GM12878 (cell line): ENCODE results near the gene WDR19. TPM values are rescaled to one million over a fixed set of nuclear protein-coding genes. Genes with fewer than 3 reads are reported as not detected.

Source experiments
- ATAC-seq: fragments of 200-7000 bp; cut with Tn5 transposase; 3 replicates; pipeline ENCODE4 v1.9.1; 2020; ENCODE audit warnings: mild to moderate bottlenecking, moderate library complexity
- BruUV-seq: library from RNA; stranded (reverse); fragments of 400-500 nt; replicated peaks from 2 replicates; lab custom pipeline; 2021; lab: Mats Ljungman, UMichigan
- CTCF ChIA-PET: fragments of 300-600 bp; sonication (Branson Sonifier 250); formaldehyde crosslinking; extraction: SDS; loops from one replicate; lab custom pipeline; 2021; ENCODE audit warnings: inconsistent platforms; lab: Yijun Ruan, JAX
- POLR2A ChIA-PET: fragments of 350-600 bp; formaldehyde crosslinking; extraction: SDS; loops from one replicate; lab custom pipeline; 2021; ENCODE audit warnings: inconsistent platforms; lab: Charles Lee
- RAD21 ChIA-PET: fragments of 300-600 bp; sonication (Branson Sonifier 250); formaldehyde crosslinking; loops from one replicate; lab custom pipeline; 2023; ENCODE audit warnings: antibody characterized with exemption; ENCODE audit not compliant: unreplicated experiment; lab: Charles Lee
- SMC1A ChIA-PET: fragments of 300-600 bp; sonication (Branson Sonifier 250); formaldehyde crosslinking; loops from one replicate; lab custom pipeline; 2023; ENCODE audit not compliant: unreplicated experiment, uncharacterized antibody; lab: Charles Lee
- DNase-seq: peaks from one replicate; pipeline ENCODE4 v3.0.0-alpha.2; 2011; ENCODE audit warnings: low read depth, low spot score
- FAIRE-seq: peaks from 3 replicates; lab custom pipeline; 2011; peaks lifted over from hg19 to GRCh38; lab: Jason Lieb, UNC
- H2AFZ ChIP-seq: 2 replicates; pipeline ENCODE4 v1.6.0; 2011; ENCODE audit warnings: low read depth, low read length, control low read depth; ENCODE audit not compliant: control insufficient read depth
- H3K27ac ChIP-seq: 2 replicates; pipeline ENCODE4 v1.5.1; 2011; ENCODE audit warnings: control low read depth; ENCODE audit not compliant: control insufficient read depth, insufficient read depth
- H3K27me3 ChIP-seq, 2 experiments: replicated peaks in 1 of 2; 2 replicates each; pipeline versions ENCODE4 v1.6.0 to v1.6.1; 2011; ENCODE audit warnings: low read length in 1 of 2; ENCODE audit not compliant: control insufficient read depth in 2 of 2, insufficient read depth in 2 of 2
- H3K36me3 ChIP-seq, 2 experiments: 2 replicates each; pipeline ENCODE4 v1.5.1; 2011; ENCODE audit warnings: low read length in 1 of 2; ENCODE audit not compliant: control insufficient read depth in 2 of 2, insufficient read depth in 2 of 2
- H3K4me1 ChIP-seq: 2 replicates; pipeline ENCODE4 v1.6.1; 2011; ENCODE audit warnings: mild to moderate bottlenecking, low read length, moderate library complexity, mixed read lengths; ENCODE audit not compliant: control insufficient read depth, insufficient read depth
- H3K4me2 ChIP-seq: 2 replicates; pipeline ENCODE4 v1.6.0; 2011; ENCODE audit warnings: control low read depth; ENCODE audit not compliant: control insufficient read depth, insufficient read depth
- H3K4me3 ChIP-seq: fragments of 200-600 bp; sonication (generic); 2 replicates; pipeline ENCODE4 v1.5.1; 2016
- H3K79me2 ChIP-seq: 2 replicates; pipeline ENCODE4 v1.6.0; 2011; ENCODE audit warnings: low read length; ENCODE audit not compliant: control insufficient read depth, insufficient read depth
- H3K9ac ChIP-seq: 2 replicates; pipeline ENCODE4 v1.8.0; 2011; ENCODE audit warnings: low read length, control low read depth, mixed read lengths; ENCODE audit not compliant: control insufficient read depth, insufficient read depth
- H3K9me3 ChIP-seq: replicated peaks from 3 replicates; pipeline ENCODE4 v1.5.1; 2011; ENCODE audit warnings: mild to moderate bottlenecking, low read length; ENCODE audit not compliant: control insufficient read depth, insufficient read depth
- H4K20me1 ChIP-seq: 2 replicates; pipeline ENCODE4 v1.6.0; 2011; ENCODE audit not compliant: control insufficient read depth, insufficient read depth
- BCL11A ChIP-seq: IDR thresholded peaks from 2 replicates; pipeline ENCODE4 v1.6.1; 2011; ENCODE audit warnings: low read depth, low read length
- EED ChIP-seq: sonication (generic); IDR thresholded peaks from 2 replicates; pipeline ENCODE4 v1.6.1; 2016; ENCODE audit warnings: antibody characterized with exemption, low read depth
- ELK1 ChIP-seq: IDR thresholded peaks from 2 replicates; pipeline ENCODE4 v1.6.1; 2012; ENCODE audit warnings: low read depth, low read length, improper control_type of control experiment
- EP300 ChIP-seq, 2 experiments: fragments of 150-350 bp in 1 of 2; IDR thresholded peaks; 2 replicates each; pipeline ENCODE4 v1.6.1; 2011 to 2012; ENCODE audit warnings: low read depth in 2 of 2, low read length in 2 of 2, borderline replicate concordance in 1 of 2, improper control_type of control experiment in 1 of 2, inconsistent platforms in 1 of 2; ENCODE audit not compliant: control insufficient read depth in 1 of 2
- FOXK2 ChIP-seq: fragments of 450-650 bp; IDR thresholded peaks from 2 replicates; pipeline ENCODE4 v1.6.1; 2017; ENCODE audit warnings: mild to moderate bottlenecking, moderate library complexity
- IKZF1 ChIP-seq: fragments of 450-650 bp; conservative IDR thresholded peaks from 2 replicates; pipeline ENCODE4 v1.6.1; 2017; ENCODE audit warnings: antibody characterized with exemption, mild to moderate bottlenecking
- JUNB ChIP-seq: IDR thresholded peaks from 2 replicates; pipeline ENCODE4 v1.6.1; 2016; ENCODE audit warnings: antibody characterized with exemption, mild to moderate bottlenecking
- NFXL1 ChIP-seq: fragments of 450-650 bp; IDR thresholded peaks from 2 replicates; pipeline ENCODE4 v1.6.1; 2017; ENCODE audit warnings: antibody characterized with exemption, mild to moderate bottlenecking, borderline replicate concordance
- NKRF ChIP-seq: fragments of 450-650 bp; conservative IDR thresholded peaks from 2 replicates; pipeline ENCODE4 v1.6.1; 2017; ENCODE audit warnings: mild to moderate bottlenecking, moderate library complexity
- RAD21 ChIP-seq: IDR thresholded peaks from 2 replicates; pipeline ENCODE4 v1.6.1; 2011; ENCODE audit warnings: mild to moderate bottlenecking, low read depth, low read length, moderate library complexity; ENCODE audit not compliant: insufficient read depth
- RB1 ChIP-seq: fragments of 450-650 bp; formaldehyde crosslinking; IDR thresholded peaks from 2 replicates; pipeline ENCODE4 v1.6.1; 2017; ENCODE audit warnings: mild to moderate bottlenecking, borderline replicate concordance
- RFX5 ChIP-seq: IDR thresholded peaks from 2 replicates; pipeline ENCODE4 v1.6.1; 2011; ENCODE audit warnings: low read depth, low read length, improper control_type of control experiment
- SMAD1 ChIP-seq: fragments of 450-650 bp; IDR thresholded peaks from 2 replicates; pipeline ENCODE4 v1.6.1; 2018; ENCODE audit warnings: mild to moderate bottlenecking, low read depth; ENCODE audit not compliant: partially characterized antibody
- SUPT20H ChIP-seq: IDR thresholded peaks from 2 replicates; pipeline ENCODE4 v1.6.1; 2011; ENCODE audit warnings: low read depth, mild to moderate bottlenecking, low read length, moderate library complexity, borderline replicate concordance; ENCODE audit not compliant: control insufficient read depth
- TARDBP ChIP-seq: IDR thresholded peaks from 2 replicates; pipeline ENCODE4 v1.6.1; 2016; ENCODE audit warnings: borderline replicate concordance
- TCF3 ChIP-seq: IDR thresholded peaks from 2 replicates; pipeline ENCODE4 v1.6.1; 2012; ENCODE audit warnings: low read depth, mild to moderate bottlenecking, low read length, borderline replicate concordance; ENCODE audit not compliant: insufficient read depth
- WGBS: methylation state at CpG from one replicate; pipeline ENCODE4 v1.1.6; 2016; ENCODE audit warnings: low lambda C conversion rate; ENCODE audit not compliant: insufficient replicate concordance, insufficient coverage; ENCODE audit errors: missing lambda C conversion rate; 5-methylcytosine and 5-hydroxymethylcytosine counted together
- in situ Hi-C: fragments of 300-500 bp; cut with MboI; formaldehyde crosslinking; loops from 9 replicates; pipeline ENCODE4 v1.14.3; 2018; ENCODE audit warnings: mixed read lengths
- intact Hi-C: fragments of 100-400 bp; cut with micrococcal nuclease; formaldehyde crosslinking; loops from one replicate; pipeline ENCODE4 v1.14.2; 2022; ENCODE audit not compliant: unreplicated experiment
- polyA plus RNA-seq, 11 experiments: library from polyadenylated mRNA; depleted of rRNA in 4 of 11; unstranded in 6 of 11; stranded (reverse) in 5 of 11; fragments of >200 nt; fragmentation: Nextera tagmentation in 4 of 11; fragmentation: Illumina TruSeq in 1 of 11; extraction: Ambion mirVana in 4 of 11; extraction: Trizol in 1 of 11; gene quantifications; 1 replicate in 1 of 11; 2 replicates in 10 of 11; pipeline versions ENCODE4 v1.2.1 to v1.2.3, GENCODE V29; 2011 to 2016; ENCODE audit warnings: inconsistent platforms in 2 of 11, missing spikeins in 2 of 11, low read depth in 1 of 11
- total RNA-seq, 4 experiments: library from RNA; depleted of rRNA in 3 of 4; stranded (reverse); fragments of >200 nt in 3 of 4; fragmentation: Illumina TruSeq in 1 of 4; extraction: Trizol in 1 of 4; gene quantifications; 2 replicates each; pipeline versions ENCODE4 v1.2.1 to v1.2.3, GENCODE V29; 2013 to 2021

WDR19 gene
- total and polyA plus RNA-seq, 10 of the 15 experiments (the other 5 are each of a cell fraction or from before 2014, with no cell fraction given) = 3.5 to 15.4 (median 7.3) TPM

- no peak for FAIRE-seq
These were observed 73.5 kb downstream of the WDR19 start for GRCh38 chr4:39255871-39256270.

GRCh38 chr4:39256436-39256835 lies 74.1 kb downstream of the WDR19 start:
- ChIA-PET CTCF (no interaction called here), RAD21 (no interaction called here), POLR2A (no interaction called here), SMC1A (interaction anchor here (1.1 kb wide), 1 partner anchor 14 kb away, joined by 3 read pairs; no protein-coding TSS in a partner anchor)
- no peak overlapping the region for H3K4me3 ChIP-seq
- no TSS peak for BruUV-seq
- no peak overlapping the region for H3K27ac ChIP-seq
- intact Hi-C loops (no loop called here), in situ Hi-C loops (no loop called here)
- H3K36me3 ChIP-seq = no peaks in the 10 kb centered on the region
- H2AFZ ChIP-seq = no peak overlapping the region
- no peaks in the 10 kb centered on the region for H3K79me2 ChIP-seq
- no peak for TF ChIP-seq EP300 (IDR thresholded peaks at IDR 0.05; ENCODE audit: borderline replicate concordance in 1 of 2, control insufficient read depth in 1 of 2, low read depth in 2 of 2, low read length in 2 of 2)
- no peak for TF ChIP-seq ELK1
- TF ChIP-seq NKRF = no peak
- TF ChIP-seq TCF3 = no peak
- TF ChIP-seq IKZF1 = no peak
- TF ChIP-seq NFXL1 = no peak
- no peak for TF ChIP-seq SMAD1
- no peak for TF ChIP-seq SUPT20H
- TF ChIP-seq BCL11A = no peak
- TF ChIP-seq RB1 = no peak
- no peak for TF ChIP-seq RFX5
- TF ChIP-seq JUNB = no peak
- H3K9ac ChIP-seq = no peak overlapping the region
- 85% methylated on average over 2 of the region's 2 CpGs for WGBS
- no peak overlapping the region for H3K4me2 ChIP-seq
- no peak for DNase-seq
- H3K4me1 ChIP-seq = no peaks in the 10 kb centered on the region
- H3K27me3 ChIP-seq = no peaks in the 10 kb centered on the region
- no peak for FAIRE-seq
- ATAC-seq = no peak
- no peaks in the 10 kb centered on the region for H3K9me3 ChIP-seq
- H4K20me1 ChIP-seq = no peaks in the 10 kb centered on the region

More at GRCh38 chr4:39255871-39256270, 73.5 kb downstream of the WDR19 start:
- Histone ChIP-seq H3K27me3 (no peaks in the 10 kb centered on the region), H3K9ac (no peak overlapping the region), H3K4me2 (no peak overlapping the region), H3K27ac (no peak overlapping the region), H3K4me1 (no peaks in the 10 kb centered on the region), H3K9me3 (no peaks in the 10 kb centered on the region), H3K79me2 (no peaks in the 10 kb centered on the region), H3K36me3 (no peaks in the 10 kb centered on the region), H4K20me1 (no peaks in the 10 kb centered on the region), H3K4me3 (no peak overlapping the region), H2AFZ (no peak overlapping the region)
- in situ Hi-C loops (no loop called here), intact Hi-C loops (no loop called here)
- SMC1A ChIA-PET = interaction anchor here (1.1 kb wide), 1 partner anchor 13 kb away, joined by 3 read pairs; no protein-coding TSS in a partner anchor
- CTCF ChIA-PET = interaction anchor here (1.0 kb wide), 1 partner anchor 15 kb away, joined by 3 read pairs; no protein-coding TSS in a partner anchor
- POLR2A ChIA-PET = no interaction called here
- 96% methylated on average over 5 of the region's 5 CpGs for WGBS
- no peak for TF ChIP-seq EED
- no peak for TF ChIP-seq TARDBP
- no peak for TF ChIP-seq RAD21
- no peak for TF ChIP-seq FOXK2
- ATAC-seq = no peak
- no peak for DNase-seq
- RAD21 ChIA-PET = no interaction called here
- no TSS peak for BruUV-seq
